ENCODE data around the gene CHST12. TPM values are rescaled to one million over a fixed set of nuclear protein-coding genes. Genes with fewer than 3 reads are reported as not detected.

The CHST12 gene
- total RNA-seq, 1 donor from 2014 or later, result 9.8 TPM

DNA sequence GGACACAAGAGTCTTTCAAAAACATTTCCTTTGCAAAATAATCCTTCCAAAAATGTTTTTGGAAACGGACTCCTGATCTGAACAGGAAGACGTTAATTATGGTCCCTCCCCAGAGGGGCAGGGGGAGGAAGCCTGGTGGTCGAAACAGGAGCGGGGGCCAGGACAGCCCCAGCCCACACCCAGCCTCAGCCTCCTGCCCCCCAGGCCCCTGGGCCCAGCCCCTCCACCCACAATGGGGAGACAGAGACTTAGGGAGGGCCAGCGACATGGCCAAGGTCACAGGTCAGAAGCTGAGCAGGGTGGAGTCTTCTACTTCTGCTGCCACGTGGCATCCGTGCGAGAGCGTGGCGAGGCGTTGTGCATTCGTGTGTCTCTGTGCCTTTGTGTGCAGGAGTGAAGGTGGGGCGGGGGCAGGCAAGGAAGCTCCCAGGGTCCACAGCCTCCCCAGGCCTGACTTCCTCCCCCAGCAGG, 86.8 kb downstream of the CHST12 start:
- Mint-ChIP-seq H3K4me3 (ENCODE audit: low read depth) (no peak overlapping the region), H3K27me3 (ENCODE audit: low read depth) (peaks cover 3% of the 10 kb centered on the region), H3K36me3 (ENCODE audit: low read depth) (no peaks in the 10 kb centered on the region), H3K9me3 (no peaks in the 10 kb centered on the region), H3K27ac (no peak overlapping the region), H3K4me1 (ENCODE audit: low read depth) (no peaks in the 10 kb centered on the region)
- no peak for DNase-seq (ENCODE audit: low spot score)
- intact Hi-C loops (cut with micrococcal nuclease), result no loop called here

- Mint-ChIP-seq H3K4me3 (ENCODE audit: low read depth) (no peak overlapping the region), H3K36me3 (ENCODE audit: low read depth) (no peaks in the 10 kb centered on the region), H3K9me3 (no peaks in the 10 kb centered on the region), H3K27me3 (ENCODE audit: low read depth) (peaks cover 3% of the 10 kb centered on the region), H3K4me1 (ENCODE audit: low read depth) (no peaks in the 10 kb centered on the region), H3K27ac (no peak overlapping the region)
- no peak for DNase-seq (ENCODE audit: low spot score)
- intact Hi-C loops (cut with micrococcal nuclease), result no loop called here
Observed at GRCh38 chr7:2492038-2492437, 88.6 kb downstream of the CHST12 start.

GRCh38 chr7:2493205-2494164, 90.1 kb downstream of the CHST12 start:
- intact Hi-C loops (cut with micrococcal nuclease), result no loop called here
- Mint-ChIP-seq H3K4me3 (ENCODE audit: low read depth) (no peak overlapping the region), H3K36me3 (ENCODE audit: low read depth) (no peaks in the 10 kb centered on the region), H3K9me3 (no peaks in the 10 kb centered on the region), H3K27ac (no peak overlapping the region), H3K27me3 (ENCODE audit: low read depth) (peaks cover 8% of the 10 kb centered on the region), H3K4me1 (ENCODE audit: low read depth) (no peaks in the 10 kb centered on the region)
- DNase-seq (ENCODE audit: low spot score), result no peak

DNA sequence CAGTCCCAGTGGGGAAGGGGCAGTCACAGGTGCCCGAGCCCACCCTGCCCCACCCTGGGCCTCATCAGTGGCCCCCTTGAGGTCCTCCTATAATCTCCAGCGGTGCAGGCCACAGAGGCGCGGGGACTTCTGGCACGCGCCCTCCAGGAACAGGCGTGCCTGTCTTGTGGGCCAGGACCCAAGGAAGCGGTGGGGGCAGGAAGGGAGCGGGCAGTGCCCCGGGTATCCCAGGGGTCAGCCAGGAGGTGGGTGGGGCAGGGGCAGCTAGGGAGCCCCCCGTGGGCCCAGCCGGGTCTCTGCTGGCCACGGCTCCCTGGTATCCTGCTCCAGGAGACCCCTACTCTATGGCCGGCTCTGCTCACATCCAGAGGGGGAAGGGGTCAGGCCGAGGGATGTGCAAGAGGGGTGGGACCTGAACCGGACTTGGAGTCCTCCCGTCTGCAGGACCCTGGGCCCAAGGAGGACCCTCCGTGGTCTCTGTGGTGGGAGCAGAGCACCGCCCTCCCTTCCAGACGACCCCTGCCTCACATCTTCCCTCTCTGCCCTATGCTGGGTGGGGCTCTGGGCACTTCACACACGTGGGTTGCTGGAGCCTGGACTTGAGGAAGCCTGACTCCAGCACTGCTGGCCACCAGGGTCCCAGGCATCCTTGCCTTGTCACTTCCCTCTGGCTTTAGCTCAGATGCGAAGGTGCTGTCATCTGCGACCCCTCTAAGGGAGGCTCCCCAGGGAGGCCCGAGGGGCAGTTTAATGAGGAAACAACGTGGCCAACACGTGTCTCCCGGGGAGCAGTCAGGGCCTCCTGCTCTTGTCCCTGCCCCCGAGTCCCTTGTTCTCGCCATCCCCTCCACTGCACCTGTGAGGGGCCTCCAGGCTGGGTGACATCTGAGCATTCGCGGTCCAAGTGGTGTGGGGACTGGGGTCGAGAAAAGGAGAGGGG, 91.0 kb downstream of the CHST12 start:
- H3K27ac Mint-ChIP-seq, result no peak overlapping the region
- H3K27me3 Mint-ChIP-seq (ENCODE audit: low read depth), result peaks cover 5% of the 10 kb centered on the region
- intact Hi-C loops (cut with micrococcal nuclease), result no loop called here
- H3K4me3 Mint-ChIP-seq (ENCODE audit: low read depth), result no peak overlapping the region
- no peaks in the 10 kb centered on the region for H3K36me3 Mint-ChIP-seq (ENCODE audit: low read depth)
- DNase-seq (ENCODE audit: low spot score), result no peak
- H3K9me3 Mint-ChIP-seq, result no peaks in the 10 kb centered on the region
- H3K4me1 Mint-ChIP-seq (ENCODE audit: low read depth), result no peaks in the 10 kb centered on the region

GRCh38 chr7:2495418-2496299, 92.2 kb downstream of the CHST12 start:
- Mint-ChIP-seq H3K36me3 (ENCODE audit: low read depth) (no peaks in the 10 kb centered on the region), H3K27ac (no peak overlapping the region), H3K9me3 (no peaks in the 10 kb centered on the region), H3K4me1 (ENCODE audit: low read depth) (no peaks in the 10 kb centered on the region), H3K4me3 (ENCODE audit: low read depth) (no peak overlapping the region), H3K27me3 (ENCODE audit: low read depth) (peaks cover 5% of the 10 kb centered on the region)
- intact Hi-C loops (cut with micrococcal nuclease), result no loop called here
- DNase-seq (ENCODE audit: low spot score), result no peak

DNA sequence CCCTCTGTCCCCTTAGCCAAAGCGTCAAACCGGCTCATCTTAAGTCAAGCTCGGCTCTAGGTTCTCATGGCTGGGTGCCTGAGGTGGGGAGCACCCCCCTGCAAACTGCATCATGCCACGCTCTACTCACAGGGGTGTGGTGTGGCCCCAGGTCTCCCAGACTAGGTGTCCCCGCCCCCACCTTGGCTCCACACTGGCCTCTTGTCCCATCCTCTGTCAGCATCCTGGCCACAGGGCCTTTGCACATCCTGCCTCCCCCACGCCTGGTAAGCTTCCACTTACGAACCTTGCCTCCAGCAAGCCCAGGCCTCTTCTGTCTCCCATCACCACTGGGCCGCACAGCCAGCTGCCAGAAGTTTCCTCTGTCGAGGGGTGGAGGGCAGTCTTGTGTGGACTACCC, 93.0 kb downstream of the CHST12 start:
- Mint-ChIP-seq H3K9me3 (no peaks in the 10 kb centered on the region), H3K4me1 (ENCODE audit: low read depth) (no peaks in the 10 kb centered on the region), H3K36me3 (ENCODE audit: low read depth) (no peaks in the 10 kb centered on the region), H3K4me3 (ENCODE audit: low read depth) (no peak overlapping the region), H3K27me3 (ENCODE audit: low read depth) (peaks cover 5% of the 10 kb centered on the region), H3K27ac (no peak overlapping the region)
- intact Hi-C loops (cut with micrococcal nuclease), result no loop called here
- DNase-seq (ENCODE audit: low spot score), result no peak

- no peak for DNase-seq (ENCODE audit: low spot score)
- Mint-ChIP-seq H3K4me1 (ENCODE audit: low read depth) (no peaks in the 10 kb centered on the region), H3K36me3 (ENCODE audit: low read depth) (no peaks in the 10 kb centered on the region), H3K27me3 (ENCODE audit: low read depth) (peaks cover 5% of the 10 kb centered on the region), H3K9me3 (no peaks in the 10 kb centered on the region), H3K4me3 (ENCODE audit: low read depth) (no peak overlapping the region), H3K27ac (no peak overlapping the region)
- intact Hi-C loops (cut with micrococcal nuclease), result no loop called here
Observed at GRCh38 chr7:2497065-2497464, 93.7 kb downstream of the CHST12 start.

DNA sequence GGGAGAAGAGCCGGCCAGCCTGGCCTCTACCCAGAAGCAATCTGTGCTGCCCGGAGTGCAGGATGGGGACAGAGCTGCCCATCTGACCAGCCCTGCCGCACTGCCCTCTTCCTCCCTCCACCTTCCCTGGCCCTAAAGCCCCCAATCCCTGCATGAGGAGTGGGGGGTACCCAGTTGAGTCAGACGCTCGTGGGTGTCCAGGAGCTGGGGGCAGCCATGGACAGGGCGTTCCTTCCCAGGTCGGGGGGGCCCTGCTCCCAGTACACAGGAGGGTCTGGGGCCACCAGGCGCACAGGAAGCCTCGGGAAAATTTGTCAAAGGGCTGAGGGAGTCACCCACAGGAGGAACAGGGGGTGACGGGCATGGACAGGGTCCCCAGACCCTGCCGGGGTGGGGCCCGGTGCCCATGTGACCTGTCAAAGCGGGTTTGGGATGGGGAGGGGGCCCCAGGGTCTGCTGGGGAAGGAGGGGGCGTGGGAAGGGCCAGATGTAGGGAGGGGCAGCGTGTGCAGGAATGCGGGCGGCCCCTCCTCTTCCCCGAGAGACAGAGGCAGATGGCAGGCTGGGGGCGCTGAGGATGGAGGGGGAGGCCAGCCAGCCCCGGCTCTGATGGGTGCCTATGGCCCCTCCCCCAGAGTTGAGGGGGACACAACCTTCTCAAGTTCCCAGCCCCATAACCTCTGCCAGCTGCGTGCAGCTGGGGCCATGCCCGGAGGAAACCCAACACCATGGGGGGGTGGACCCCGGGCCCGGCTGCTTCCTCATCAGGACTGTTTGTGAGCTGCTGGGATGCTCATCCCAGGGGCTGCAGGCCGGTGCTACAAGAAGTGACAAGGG, 94.3 kb downstream of the CHST12 start:
- no peak for DNase-seq (ENCODE audit: low spot score)
- Mint-ChIP-seq H3K4me1 (ENCODE audit: low read depth) (no peaks in the 10 kb centered on the region), H3K4me3 (ENCODE audit: low read depth) (no peak overlapping the region), H3K36me3 (ENCODE audit: low read depth) (no peaks in the 10 kb centered on the region), H3K9me3 (no peaks in the 10 kb centered on the region), H3K27ac (no peak overlapping the region), H3K27me3 (ENCODE audit: low read depth) (peaks cover 5% of the 10 kb centered on the region)
- intact Hi-C loops (cut with micrococcal nuclease), result no loop called here

Other genes with a start within 250 kb of the CHST12 start
- gene MAD1L1, start 170.7 kb upstream of the CHST12 start, total RNA-seq, result 52.3 and 55.0 TPM in 2 replicates
- 40.0 and 40.5 TPM in 2 replicates for gene MRM2, start 161.4 kb upstream of the CHST12 start, total RNA-seq
- 68.3 and 69.3 TPM in 2 replicates for gene NUDT1, start 161.4 kb upstream of the CHST12 start, total RNA-seq
- 31.8 and 38.7 TPM in 2 replicates for gene SNX8, start 89.2 kb upstream of the CHST12 start, total RNA-seq
- gene EIF3B, start 48.8 kb upstream of the CHST12 start, total RNA-seq, result 242 and 245 TPM in 2 replicates
- not detected in 2 replicates for gene GRIFIN, start 72.8 kb downstream of the CHST12 start, total RNA-seq
- 41.0 and 45.6 TPM in 2 replicates for gene LFNG, start 116.2 kb downstream of the CHST12 start, total RNA-seq
- gene BRAT1, start 151.9 kb downstream of the CHST12 start, total RNA-seq, result 39.9 and 41.9 TPM in 2 replicates
- 9.4 and 12.3 TPM in 2 replicates for gene IQCE, start 155.4 kb downstream of the CHST12 start, total RNA-seq
- gene TTYH3, start 228.4 kb downstream of the CHST12 start, total RNA-seq, result 48.7 and 53.6 TPM in 2 replicates

Data from activated T-helper 2 cell treated with anti-CD3 and anti-CD28 coated beads, Interferon-gamma antibody, Interleukin-2, Interleukin-4, amounts not matched to agents 10 μg/mL and 5 μg/mL and 100 μg/mL, durations not matched to agents 14 hours and 24 hours and 36 hours (primary cell).